Measurements from ENCODE around the gene LCE2A.
"Not testable (repeated sequence)": the region's sequence is repeated elsewhere in the genome, so short reads cannot be mapped to it uniquely, and the experiment has no call there.

The LCE2A gene, protein sequence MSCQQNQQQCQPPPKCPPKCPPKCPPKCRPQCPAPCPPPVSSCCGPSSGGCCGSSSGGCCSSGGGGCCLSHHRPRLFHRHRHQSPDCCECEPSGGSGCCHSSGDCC

DNA sequence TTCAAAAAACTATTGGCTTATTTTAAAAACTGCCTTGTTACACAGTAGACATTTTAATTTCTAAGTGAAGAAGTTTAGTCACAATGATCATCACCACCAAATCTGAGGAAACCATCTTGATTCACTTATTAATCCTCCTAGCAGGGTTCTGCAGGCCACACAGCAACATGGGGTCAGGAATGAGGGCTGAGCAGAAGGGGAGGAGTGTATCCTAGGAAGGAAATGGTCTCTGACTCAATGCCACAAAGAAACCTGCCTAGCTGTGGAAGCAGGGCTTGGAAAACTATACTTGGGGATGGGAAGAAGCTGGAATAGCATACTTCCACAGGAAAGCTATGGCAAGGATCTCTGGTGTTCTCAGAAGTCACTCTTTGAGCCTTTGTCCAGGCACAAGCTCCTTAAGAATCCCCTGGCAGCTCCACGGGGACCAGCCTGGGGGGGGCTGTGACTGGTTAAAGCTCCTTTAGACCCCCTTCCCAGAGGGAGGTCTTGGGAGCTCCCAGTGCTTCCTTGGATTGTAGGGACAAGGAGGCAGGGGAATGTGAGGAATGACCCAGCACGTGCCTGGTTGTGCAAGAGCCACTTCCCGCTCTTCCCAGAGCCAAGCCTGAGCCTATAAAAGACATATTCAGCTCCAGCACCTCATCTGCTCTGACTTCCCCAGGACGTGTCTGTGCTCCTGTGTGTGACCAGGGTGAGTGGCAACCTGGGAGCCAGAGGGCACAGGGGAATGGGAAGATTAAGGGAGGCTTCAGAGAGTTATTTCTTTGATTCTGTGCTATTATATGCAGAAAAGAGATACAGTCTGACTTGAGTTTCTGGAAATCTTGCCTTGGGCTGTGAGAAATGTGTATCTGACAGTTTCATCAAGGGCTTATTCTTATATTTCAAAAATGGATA is at the start of gene LCE2A:
LCE2A (plus strand) TSS at position 645 of the 900 bp plus-strand sequence. CDS start 557 bp downstream, outside the sequence.
- no peak for DNase-seq (ENCODE audit: low read depth)

DNA sequence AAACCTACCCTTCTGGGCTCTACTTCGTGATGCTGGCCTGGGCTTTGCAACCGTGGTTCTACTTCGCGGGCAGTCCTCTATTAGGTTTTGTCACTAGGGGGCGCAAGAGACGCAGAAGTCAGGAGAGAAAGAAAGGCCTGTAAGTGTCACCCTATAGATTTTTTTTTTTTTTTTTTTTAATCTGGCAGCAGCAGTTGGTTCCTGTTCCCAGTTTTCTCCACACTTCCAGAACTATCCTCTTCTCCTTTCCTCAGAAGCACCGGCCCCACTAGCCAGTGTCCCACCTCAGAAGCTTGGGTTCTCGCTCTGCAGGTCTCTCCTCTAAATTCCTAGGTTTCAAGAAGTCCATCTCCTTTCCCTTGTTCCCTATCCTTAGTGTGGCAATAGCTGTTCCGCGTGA is 44.0 kb upstream of the LCE2A start:
- no peak for DNase-seq (ENCODE audit: low read depth)

DNA sequence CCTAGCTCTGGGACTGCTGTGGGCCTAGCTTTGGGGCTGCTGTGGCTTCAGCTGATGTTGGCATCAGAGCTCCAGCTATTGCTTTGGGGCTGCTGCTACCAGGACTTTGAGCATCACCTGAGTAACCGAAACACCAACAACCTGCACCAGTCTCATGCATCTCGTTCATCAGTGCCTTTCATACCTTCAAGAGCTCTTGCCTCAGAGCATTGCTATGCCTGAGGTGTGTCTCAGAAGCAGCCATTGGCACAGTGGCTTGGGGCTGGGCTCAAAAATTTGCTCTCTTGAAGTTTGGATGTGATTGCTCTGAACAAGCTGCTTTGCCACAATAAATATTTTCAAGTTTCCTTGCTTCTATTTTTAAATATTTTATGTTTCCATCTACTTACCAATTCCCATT is 41.7 kb upstream of the LCE2A start:
- no peak for DNase-seq (ENCODE audit: low read depth)

DNA sequence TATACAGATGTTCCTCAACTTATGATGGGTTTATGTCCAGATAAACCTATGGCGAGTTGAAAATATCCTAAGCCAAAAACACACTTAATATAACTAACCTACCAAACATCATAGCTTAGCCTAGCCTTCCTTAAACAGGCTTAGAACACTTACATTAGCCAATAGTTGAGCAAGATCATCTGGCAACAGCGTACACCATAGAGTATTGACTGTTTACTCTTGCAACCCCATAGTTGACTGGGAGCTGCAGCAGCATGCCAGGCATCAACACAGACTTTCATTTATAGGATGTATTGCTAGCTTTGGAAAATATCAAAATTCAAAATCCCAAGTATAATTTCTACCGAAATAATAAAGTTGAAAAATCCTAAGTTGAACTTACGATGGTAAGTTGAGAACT is 40.5 kb upstream of the LCE2A start:
- no peak for DNase-seq (ENCODE audit: low read depth)

DNA sequence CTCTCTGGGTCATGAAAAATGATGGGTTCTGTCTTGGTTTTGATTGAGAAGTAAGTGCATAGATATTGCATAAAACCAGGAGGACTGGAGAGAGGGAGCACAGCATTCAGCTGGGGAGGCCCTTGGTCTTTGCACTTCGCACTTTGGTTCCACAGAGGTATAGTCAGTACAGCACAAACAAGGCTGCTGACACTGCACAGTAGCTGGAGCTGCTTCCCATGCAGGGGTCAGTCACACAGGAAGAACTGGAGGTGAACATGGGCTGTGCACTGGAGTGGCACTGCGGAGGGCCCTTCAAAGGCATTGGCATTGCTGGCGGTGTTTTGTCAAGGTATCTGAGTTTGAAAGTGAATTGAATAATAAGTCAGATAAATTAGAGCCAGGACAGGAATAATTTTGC is 39.5 kb upstream of the LCE2A start:
- no peak for DNase-seq (ENCODE audit: low read depth)

DNA sequence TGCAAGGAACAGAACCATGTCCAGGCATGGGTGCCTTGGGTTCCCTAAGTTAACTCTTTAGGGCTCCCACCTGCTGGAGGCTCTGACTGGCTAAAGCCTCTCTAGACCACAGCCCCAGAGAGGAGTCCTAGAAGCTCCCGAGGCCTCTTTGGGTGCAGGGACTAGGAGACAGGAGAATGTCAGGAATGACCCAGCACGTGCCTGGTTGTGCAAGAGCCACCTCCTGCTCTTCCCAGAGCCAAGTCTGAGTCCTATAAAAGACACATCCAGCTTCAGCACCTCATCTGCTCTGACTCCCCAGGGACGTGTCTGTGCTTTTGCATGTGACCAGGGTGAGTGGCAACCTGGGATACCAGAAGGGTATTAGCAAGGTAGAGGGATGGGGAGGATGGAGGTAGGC is 35.0 kb upstream of the LCE2A start, which contains the start of gene LCE2D:
LCE2D (plus strand) TSS at position 283 of the 400 bp plus-strand sequence. CDS start 726 bp downstream, outside the sequence.
- DNase-seq (ENCODE audit: low read depth): no peak

DNA sequence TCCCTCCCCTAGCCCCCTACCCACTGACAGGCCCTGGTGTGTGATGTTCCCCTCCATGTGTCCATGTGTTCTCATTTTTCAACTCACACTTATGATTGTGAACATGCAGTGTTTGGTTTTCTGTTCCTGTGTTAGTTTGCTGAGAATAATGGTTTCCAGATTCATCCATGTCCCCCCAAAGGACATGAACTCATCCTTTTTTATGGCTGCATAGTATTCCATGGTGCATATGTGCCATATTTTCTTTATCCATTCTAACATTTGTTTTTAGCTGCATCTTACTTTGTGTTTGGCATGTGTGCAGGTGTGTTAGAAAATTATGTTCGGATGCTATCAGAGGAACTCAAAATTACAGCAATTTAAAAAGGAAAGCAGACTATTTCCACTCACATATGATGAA is 32.0 kb upstream of the LCE2A start:
- not testable (repeated sequence) for DNase-seq (ENCODE audit: low read depth)

DNA sequence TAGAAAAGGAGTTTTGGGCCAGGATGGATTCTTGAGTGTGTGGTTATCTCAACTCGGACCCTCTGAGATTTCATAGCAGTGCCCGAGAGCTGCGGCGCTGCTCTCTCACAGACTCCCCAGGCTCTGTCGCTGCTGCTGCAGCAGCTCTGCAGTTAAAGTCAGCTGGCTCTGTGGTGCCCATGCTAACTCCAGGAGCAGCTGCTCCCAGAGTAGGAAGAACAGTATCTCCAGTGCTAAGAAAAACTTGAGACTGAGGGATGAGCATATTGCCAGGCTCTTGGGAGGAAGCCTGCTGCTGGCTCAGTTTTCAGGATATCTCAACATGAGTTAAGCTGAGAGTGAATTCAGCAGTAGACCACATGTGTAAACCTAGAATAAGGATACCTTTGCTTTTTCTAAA is 30.5 kb upstream of the LCE2A start:
- no peak for DNase-seq (ENCODE audit: low read depth)

DNA sequence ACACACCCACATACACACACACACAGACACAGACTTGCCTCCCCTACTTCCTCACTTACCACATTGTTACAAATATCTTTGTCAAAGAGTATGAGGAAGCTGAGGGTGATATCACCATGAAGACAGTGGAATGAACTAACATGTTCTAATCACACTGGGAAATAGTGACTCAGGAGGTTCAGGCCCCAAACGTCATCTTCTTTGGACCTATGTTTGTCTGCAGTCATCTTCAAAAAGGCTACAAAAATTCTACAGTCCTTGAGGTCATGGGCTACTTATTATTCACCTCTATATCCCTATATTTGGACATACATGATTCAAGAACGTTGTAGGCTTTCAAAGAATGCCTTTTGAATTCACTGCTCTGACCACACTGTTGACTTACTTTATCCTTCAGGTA is 25.1 kb upstream of the LCE2A start:
- DNase-seq (ENCODE audit: low read depth): no peak

DNA sequence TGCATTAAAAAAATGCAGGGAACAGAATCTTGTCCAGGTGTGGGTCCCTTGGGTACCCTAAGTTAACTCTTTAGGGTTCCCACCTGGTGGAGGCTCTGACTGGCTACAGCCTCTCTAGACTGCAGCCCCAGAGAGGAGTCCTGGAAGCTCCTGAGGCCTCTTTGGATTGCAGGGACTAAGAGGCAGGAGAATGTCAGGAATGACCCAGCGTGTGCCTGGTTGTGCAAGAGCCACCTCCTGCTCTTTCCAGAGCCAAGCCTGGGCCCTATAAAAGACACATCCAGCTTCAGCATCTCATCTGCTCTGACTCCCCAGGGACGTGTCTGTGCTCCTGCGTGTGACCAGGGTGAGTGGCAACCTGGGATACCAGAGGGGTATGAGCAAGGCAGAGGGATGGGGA is 23.2 kb upstream of the LCE2A start, which contains the start of gene LCE2C:
LCE2C (plus strand) TSS at position 297 of the 400 bp plus-strand sequence. CDS start 737 bp downstream, outside the sequence.
- DNase-seq (ENCODE audit: low read depth): not testable (repeated sequence)

DNA sequence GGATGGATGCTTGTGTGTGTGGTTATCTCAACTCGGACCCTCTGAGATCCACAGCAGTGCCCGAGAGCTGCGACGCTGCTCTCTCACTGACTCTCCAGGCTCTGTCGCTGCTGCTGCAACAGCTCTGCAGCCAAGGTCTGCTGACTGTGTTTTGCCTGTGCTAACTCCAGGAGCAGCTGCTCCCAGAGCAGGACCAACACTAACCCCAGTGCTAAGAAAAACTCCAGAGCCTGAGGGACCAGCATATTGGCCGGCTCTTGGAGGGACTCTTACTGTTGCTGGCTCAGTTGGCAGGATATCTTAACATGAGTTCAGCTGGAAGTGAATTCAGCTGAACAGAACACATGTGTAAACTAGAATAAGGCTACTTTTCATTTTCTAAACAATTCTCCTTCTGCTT is 18.7 kb upstream of the LCE2A start:
- DNase-seq (ENCODE audit: low read depth): no peak

DNA sequence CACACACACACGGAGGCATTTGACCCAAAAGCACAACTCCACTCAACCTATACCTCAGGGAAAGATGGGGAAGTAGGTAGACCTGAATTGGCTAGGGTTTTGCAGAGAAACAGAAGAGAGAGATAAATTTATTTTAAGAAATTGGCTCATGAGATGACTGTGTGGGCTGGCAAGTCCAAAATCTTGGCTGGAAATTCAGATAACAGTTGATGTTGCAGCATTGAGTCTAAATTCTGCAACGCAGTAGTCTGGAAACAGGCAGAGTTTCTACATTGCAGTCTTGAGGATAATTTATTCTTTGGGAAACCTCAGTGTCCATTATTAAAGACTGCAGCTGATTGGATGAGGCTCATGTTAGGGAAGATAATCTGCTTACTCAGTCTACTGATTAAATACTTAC is 16.5 kb upstream of the LCE2A start:
- DNase-seq (ENCODE audit: low read depth): no peak

DNA sequence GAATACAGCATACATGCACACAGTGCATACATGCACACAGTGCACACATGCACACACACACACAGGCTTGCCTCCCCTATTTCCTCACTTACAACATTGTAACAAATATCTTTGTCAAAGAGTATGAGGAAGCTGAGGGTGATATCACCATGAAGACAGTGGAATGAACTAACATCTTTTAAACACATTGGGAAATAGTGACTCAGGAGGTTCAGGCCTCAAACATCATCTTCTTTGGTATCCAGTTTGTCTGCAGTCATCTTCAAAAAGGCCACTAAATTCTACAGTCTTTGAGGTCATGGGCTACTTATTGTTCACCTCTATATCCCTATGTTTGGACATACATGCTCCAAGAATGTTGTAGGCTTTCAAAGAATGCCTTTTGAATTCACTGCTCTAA is 14.3 kb upstream of the LCE2A start:
- no peak for DNase-seq (ENCODE audit: low read depth)

DNA sequence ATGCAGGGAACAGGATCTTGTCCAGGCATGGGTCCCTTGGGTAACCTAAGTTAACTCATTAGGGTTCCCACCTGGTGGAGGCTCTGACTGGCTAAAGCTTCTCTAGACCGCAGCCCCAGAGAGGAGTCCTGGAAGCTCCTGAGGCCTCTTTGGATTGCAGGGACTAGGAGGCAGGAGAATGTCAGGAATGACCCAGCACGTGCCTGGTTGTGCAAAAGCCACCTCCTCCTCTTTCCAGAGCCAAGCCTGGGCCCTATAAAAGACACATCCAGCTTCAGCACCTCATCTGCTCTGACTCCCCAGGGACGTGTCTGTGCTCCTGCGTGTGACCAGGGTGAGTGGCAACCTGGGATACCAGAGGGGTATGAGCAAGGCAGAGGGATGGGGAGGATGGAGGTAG is 12.3 kb upstream of the LCE2A start, which contains the start of gene LCE2B:
LCE2B (plus strand) TSS at position 301 of the 400 bp plus-strand sequence. CDS start 721 bp downstream, outside the sequence.
- DNase-seq (ENCODE audit: low read depth): not testable (repeated sequence)

DNA sequence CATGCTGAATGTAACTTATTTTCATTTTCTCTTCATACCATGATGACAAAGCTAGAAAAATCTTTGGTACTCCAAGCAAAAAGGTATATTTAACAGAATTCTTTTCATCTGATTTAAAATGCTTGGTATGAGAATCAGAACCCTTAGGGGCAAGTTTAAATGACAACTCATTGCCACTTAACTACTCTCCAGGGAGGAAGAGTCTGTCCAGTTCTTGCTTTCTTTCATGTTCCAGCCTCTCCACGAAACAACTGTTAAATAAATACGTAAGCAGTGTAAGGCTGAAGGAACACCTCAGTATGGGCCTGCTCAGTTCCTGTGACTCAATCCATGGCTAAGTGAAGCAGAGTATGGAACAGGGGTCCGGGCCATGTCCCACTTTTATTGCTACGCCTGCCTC is 1.6 kb downstream of the LCE2A start:
- DNase-seq (ENCODE audit: low read depth): no peak

DNA sequence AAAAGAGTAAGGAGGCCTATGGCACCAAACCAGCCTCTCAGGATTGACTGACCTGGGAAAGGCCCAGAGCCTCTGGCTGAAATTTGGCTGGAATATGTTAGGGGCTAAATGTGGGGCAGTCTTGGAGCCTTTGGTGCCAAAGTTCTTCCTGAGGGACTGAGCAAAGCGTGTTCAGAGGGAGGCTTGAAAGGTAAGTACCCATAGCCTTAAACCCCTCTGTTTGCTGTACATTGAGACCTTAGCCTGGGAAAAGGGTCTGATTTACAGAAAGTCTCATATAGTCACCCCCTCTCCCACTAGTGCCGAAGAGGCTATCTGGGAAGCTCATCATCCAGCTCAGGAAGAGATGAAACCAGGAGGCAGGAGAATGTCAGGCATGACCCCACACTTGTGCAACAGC is 9.7 kb downstream of the LCE2A start, which contains the start of gene LCE4A:
LCE4A (plus strand) TSS at position 301 of the 400 bp plus-strand sequence. CDS start 916 bp downstream, outside the sequence.
- DNase-seq (ENCODE audit: low read depth): no peak

DNA sequence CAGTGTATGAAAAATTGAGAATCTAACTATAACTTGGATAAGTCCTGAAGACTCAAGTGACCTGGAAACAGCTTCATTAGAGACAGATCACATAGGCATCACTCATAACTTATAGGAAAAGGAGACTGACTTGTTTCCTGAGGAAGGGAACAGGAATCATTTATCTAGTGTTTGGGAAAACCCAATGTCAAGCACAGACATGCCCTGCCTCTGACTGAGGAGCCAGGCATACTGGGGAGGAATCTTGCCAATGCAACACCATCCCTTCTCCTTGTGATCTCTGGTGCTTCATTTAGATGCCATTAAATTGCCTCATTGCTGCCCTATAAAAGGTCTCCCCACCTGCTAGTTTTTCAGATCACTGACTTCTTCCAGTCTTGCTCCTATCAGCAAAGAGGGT is 20.1 kb downstream of the LCE2A start:
- DNase-seq (ENCODE audit: low read depth): no peak

DNA sequence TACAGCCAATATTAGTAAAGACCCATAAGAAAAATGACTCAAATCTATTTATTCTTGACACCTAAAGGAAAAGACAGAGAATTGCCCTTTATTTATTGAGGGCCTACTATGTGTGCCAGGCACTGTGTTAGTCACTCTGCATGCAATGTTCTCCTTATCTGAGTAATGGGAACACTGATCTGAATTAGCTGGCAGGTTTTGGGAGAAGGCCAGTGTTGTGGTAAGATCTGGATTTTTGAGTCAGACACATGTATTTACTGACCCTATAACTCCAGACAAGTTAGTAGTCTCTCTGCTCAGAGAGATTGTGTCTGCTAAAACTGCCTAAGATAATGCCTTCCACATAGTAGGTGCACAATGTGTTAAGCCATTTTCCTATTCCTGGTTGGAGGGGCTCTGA is 27.1 kb downstream of the LCE2A start:
- DNase-seq (ENCODE audit: low read depth): no peak

DNA sequence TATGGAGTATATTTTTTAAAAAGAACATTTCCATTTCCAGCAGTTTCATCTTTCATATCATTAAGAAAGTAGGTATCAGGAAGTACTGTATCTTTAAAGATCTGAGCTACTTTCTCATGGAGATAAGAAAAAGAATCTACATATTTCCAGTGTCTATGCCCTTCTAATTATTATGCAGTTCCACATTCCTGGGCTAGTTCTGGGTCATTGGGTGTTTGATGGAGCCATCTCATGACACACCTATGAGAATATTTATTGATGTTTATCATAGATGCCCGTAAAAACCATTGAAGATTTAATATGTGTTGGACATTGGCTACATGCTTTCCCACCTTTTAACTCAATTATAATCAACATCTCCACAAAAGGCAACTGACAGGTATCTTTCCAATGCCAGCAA is 30.8 kb downstream of the LCE2A start:
- DNase-seq (ENCODE audit: low read depth): no peak

DNA sequence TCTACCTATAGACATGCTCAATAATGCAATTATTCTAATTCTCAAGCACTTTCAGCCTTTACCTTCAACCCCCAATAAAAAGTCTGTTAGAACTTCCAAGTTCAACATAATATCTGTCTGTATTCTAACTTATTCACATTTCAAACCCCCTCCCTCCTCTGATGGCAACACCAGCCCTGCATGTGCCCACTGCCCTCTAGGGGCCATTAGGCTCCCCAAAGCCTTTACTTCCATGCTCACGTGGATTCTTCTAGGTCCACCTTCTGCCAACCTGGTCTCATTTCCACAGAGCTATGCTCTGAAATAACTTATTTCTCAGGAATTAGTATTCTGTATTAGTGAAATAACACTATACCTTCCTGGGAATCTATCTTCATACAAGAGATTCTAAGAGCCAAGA is 37.5 kb downstream of the LCE2A start:
- DNase-seq (ENCODE audit: low read depth): no peak

DNA sequence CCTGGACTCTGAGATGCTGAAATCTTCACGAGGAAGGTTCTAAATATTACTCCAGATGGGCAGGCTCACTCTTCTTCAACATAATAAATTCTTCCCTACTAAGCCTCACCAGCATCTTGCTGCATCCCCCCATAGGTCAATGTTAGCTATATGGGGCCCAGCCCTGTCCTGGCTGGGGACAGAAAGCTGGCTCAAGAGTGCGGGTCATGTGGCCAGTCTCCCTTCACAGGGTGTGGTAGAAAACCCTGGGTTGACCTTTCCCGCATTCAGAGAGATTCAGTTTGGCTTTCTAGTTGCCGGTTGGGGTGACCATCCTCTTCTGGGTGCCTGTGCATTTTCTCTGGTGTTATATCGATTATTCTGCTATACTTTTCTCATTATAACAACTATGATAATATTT is 39.9 kb downstream of the LCE2A start:
- DNase-seq (ENCODE audit: low read depth): no peak

DNA sequence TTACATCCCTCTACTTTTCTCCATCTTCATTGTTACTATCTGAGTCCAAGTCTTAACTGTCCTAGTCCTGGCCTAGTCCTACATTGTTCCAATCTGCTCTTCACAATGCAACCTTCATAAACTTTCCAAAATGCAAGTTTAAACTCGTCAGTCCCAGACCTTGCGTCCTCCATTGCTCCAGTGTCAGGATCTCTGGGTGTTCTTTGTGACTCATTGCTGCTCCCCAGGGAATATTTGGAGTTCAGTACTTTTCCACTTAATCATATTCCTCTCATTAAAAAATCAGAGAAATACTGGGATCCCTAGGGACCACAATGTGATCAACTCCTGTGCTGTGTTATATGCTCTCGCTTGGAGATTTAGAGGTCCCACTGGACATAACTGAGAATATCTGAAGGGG is 41.7 kb downstream of the LCE2A start:
- DNase-seq (ENCODE audit: low read depth): no peak

DNA sequence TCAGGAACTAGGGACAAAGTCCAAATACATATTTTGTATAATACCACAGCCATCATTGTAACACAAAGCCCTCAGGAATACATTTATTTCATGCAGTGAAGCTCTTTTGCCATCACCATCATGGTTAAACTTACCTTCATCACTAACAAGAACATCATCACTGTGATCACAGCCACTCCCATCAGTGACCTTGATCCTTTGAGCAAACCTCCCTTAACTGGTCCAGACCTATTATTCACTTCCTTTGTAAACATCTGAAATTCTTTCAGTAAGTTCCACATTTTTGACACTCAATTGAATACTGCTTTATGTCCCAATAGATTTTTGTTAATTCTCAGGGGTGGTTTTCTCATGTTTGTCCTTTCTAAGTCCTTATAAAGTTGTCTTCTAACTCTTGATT is 43.5 kb downstream of the LCE2A start:
- no peak for DNase-seq (ENCODE audit: low read depth)

Data from stimulated activated CD8-positive, alpha-beta memory T cell treated with anti-CD3 and anti-CD28 coated beads, Interleukin-12 subunit alpha, Interleukin-12 subunit beta, amount 100 ng/mL, for 4 hours (primary cell).